ENCODE data around the gene SPOCK1.

Gene SPOCK1

DNA sequence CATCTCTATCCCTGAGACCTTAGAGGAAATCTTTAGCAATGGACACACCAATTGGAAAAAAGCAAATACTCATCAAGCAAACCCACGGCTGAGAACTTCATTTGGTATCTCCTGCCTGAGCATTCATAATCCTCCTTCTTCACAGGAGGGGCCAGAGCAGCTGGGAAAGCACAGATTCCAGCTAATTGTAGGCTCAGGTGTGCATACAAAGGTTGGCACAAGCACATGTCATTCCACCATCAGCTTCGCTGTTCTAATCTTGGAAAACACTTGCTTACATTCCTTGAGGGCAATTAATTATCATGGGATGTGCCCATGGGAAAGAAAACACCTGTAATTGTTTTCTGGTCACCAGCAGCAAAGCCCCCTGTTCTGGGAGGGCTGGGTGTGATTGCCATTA lies 376.6 kb downstream of the SPOCK1 start:
- TF ChIP-seq, protein P1, sequence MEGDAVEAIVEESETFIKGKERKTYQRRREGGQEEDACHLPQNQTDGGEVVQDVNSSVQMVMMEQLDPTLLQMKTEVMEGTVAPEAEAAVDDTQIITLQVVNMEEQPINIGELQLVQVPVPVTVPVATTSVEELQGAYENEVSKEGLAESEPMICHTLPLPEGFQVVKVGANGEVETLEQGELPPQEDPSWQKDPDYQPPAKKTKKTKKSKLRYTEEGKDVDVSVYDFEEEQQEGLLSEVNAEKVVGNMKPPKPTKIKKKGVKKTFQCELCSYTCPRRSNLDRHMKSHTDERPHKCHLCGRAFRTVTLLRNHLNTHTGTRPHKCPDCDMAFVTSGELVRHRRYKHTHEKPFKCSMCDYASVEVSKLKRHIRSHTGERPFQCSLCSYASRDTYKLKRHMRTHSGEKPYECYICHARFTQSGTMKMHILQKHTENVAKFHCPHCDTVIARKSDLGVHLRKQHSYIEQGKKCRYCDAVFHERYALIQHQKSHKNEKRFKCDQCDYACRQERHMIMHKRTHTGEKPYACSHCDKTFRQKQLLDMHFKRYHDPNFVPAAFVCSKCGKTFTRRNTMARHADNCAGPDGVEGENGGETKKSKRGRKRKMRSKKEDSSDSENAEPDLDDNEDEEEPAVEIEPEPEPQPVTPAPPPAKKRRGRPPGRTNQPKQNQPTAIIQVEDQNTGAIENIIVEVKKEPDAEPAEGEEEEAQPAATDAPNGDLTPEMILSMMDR (IDR thresholded peaks at IDR 0.05), result no peak
- H3K36me3 Mint-ChIP-seq (ENCODE audit: low read depth), result no peaks in the 10 kb centered on the region
- H3K27me3 Mint-ChIP-seq (ENCODE audit: low read depth, poor library complexity), result peaks cover 2% of the 10 kb centered on the region
- no peak overlapping the region for H3K4me3 Mint-ChIP-seq
- H3K4me1 Mint-ChIP-seq, result peaks cover 27% of the 10 kb centered on the region
- no peak for DNase-seq
- no peak overlapping the region for H3K27ac Mint-ChIP-seq
- no peaks in the 10 kb centered on the region for H3K9me3 Mint-ChIP-seq

DNA sequence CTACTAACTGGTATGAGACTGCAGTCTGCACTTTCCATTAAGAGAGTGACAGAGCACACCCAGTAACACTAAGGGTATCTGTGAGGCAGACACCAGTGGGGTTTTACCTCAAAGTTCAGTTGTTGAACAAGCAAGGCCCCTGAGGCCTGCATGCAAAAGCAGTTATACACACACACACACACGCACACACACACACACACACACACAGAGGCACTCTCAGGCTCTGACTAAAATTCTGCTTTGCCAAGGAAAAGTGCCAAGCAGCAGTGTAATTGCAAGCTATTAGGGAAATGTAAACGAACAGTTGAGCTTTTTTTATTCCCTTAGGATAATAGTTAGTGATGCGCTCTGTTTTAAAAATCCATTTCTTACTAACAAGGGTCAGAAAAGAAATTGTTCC lies 377.1 kb downstream of the SPOCK1 start:
- peaks cover 27% of the 10 kb centered on the region for H3K4me1 Mint-ChIP-seq
- H3K27me3 Mint-ChIP-seq (ENCODE audit: low read depth, poor library complexity), result peaks cover 2% of the 10 kb centered on the region
- no peaks in the 10 kb centered on the region for H3K9me3 Mint-ChIP-seq
- H3K27ac Mint-ChIP-seq, result no peak overlapping the region
- TF ChIP-seq, protein P1 (IDR thresholded peaks at IDR 0.05), result no peak
- no peak for DNase-seq
- H3K4me3 Mint-ChIP-seq, result no peak overlapping the region
- H3K36me3 Mint-ChIP-seq (ENCODE audit: low read depth), result no peaks in the 10 kb centered on the region

DNA sequence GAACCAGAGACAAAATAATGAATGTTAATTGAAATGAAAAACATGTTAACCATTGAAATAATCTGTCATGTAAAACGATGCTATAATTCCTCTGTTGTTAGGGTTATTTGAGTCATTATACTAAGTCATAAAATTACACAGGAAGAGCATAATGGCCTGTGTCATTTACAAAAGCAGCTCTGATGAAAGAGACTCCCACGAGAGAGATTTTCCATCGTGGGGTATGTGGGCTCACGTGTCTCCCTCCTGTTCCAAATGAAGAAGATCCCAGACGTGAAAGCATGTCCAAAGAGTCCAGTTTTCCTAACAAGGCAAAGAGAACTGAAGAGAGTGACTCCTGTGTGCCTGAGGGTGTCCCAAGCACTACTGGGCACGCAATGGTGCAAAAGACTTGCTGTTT lies 379.8 kb downstream of the SPOCK1 start:
- H3K36me3 Mint-ChIP-seq (ENCODE audit: low read depth), result no peaks in the 10 kb centered on the region
- no peak overlapping the region for H3K4me3 Mint-ChIP-seq
- peaks cover 6% of the 10 kb centered on the region for H3K27me3 Mint-ChIP-seq (ENCODE audit: low read depth, poor library complexity)
- H3K9me3 Mint-ChIP-seq, result no peaks in the 10 kb centered on the region
- H3K4me1 Mint-ChIP-seq, result peaks cover 20% of the 10 kb centered on the region
- H3K27ac Mint-ChIP-seq, result no peak overlapping the region
- no peak for DNase-seq
- TF ChIP-seq, protein P1 (IDR thresholded peaks at IDR 0.05), result no peak

- Mint-ChIP-seq H3K4me1 (peaks cover 20% of the 10 kb centered on the region), H3K36me3 (ENCODE audit: low read depth) (no peaks in the 10 kb centered on the region), H3K27ac (no peak overlapping the region), H3K27me3 (ENCODE audit: low read depth, poor library complexity) (peaks cover 4% of the 10 kb centered on the region), H3K9me3 (no peaks in the 10 kb centered on the region), H3K4me3 (no peak overlapping the region)
- no peak for DNase-seq
- TF ChIP-seq, protein P1 (IDR thresholded peaks at IDR 0.05), result no peak
These were observed 380.5 kb downstream of the SPOCK1 start for GRCh38 chr5:137118629-137119028.

DNA sequence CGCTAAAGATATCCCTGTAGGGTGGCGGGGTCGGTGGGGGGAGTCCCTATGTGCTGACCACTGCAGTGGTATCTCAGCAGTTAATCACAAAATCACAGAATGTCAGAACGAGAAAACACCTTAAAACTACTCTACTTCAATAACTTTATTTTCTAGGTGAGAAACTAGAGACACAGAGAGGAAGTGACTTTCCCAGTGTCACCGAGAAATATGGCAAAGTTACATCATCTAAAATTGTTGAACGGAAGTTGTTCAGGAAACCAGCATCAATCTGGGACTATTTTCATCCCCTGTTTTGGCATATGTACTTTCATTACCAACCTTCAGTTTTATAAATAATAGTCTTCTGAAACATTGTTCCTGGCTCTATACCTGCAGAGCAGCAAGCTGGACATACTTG lies 384.0 kb downstream of the SPOCK1 start:
- H3K27ac Mint-ChIP-seq, result no peak overlapping the region
- no peak overlapping the region for H3K4me3 Mint-ChIP-seq
- H3K36me3 Mint-ChIP-seq (ENCODE audit: low read depth), result no peaks in the 10 kb centered on the region

GRCh38 chr5:137114529-137114928 lies 384.6 kb downstream of the SPOCK1 start:
- H3K4me3 Mint-ChIP-seq, result no peak overlapping the region
- no peaks in the 10 kb centered on the region for H3K9me3 Mint-ChIP-seq
- H3K27me3 Mint-ChIP-seq (ENCODE audit: low read depth, poor library complexity), result peaks cover 4% of the 10 kb centered on the region
- TF ChIP-seq, protein P1 (IDR thresholded peaks at IDR 0.05), result no peak
- no peak for DNase-seq
- peaks cover 10% of the 10 kb centered on the region for H3K4me1 Mint-ChIP-seq
- no peak overlapping the region for H3K27ac Mint-ChIP-seq
- no peaks in the 10 kb centered on the region for H3K36me3 Mint-ChIP-seq (ENCODE audit: low read depth)

More for the DNA sequence above, 384.0 kb downstream of the SPOCK1 start:
- TF ChIP-seq, protein P1 (IDR thresholded peaks at IDR 0.05), result no peak
- Mint-ChIP-seq H3K27me3 (ENCODE audit: low read depth, poor library complexity) (peaks cover 4% of the 10 kb centered on the region), H3K9me3 (no peaks in the 10 kb centered on the region), H3K4me1 (peaks cover 13% of the 10 kb centered on the region)
- no peak for DNase-seq

Data from nephron progenitor cell (in vitro differentiated cells).